ENCODE measurements around the gene GLYATL1.

The GLYATL1 gene

DNA sequence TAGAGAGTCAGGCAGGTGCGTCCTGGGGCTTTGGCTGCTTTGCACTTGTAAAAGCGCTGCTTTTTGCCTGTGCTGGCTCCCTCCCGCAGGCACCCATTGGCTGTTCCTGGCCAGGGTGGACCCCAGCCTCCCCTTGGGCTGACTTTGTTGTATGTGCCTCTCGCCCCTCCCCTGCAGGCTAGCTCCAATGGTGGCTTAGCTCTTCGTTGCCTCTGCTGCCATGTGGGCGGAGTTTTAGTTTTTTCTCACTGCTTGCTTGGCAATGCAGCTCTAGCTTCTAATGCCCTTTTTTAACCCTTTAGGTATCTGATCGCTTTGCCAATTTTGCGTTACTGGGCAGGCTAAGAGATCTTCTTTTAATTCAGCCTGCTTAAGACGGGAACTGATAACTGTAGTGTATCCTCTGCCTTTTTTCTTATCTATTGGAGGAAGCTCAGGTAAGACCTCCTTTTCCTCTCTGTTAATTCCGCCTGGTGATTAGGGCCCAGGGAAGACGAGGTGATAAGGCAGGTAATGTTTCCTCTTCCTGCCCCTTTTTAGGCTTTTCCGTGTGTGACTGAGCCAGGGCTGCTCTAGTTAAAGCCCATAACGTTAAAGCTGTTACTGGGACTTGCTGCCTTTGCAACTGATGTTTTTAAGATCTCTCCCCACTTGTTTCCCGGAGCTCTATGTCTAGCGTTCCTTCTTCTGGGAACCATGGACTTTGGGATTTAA is 11.7 kb upstream of the GLYATL1 start:
- DNase-seq = peak; percentile 92

DNA sequence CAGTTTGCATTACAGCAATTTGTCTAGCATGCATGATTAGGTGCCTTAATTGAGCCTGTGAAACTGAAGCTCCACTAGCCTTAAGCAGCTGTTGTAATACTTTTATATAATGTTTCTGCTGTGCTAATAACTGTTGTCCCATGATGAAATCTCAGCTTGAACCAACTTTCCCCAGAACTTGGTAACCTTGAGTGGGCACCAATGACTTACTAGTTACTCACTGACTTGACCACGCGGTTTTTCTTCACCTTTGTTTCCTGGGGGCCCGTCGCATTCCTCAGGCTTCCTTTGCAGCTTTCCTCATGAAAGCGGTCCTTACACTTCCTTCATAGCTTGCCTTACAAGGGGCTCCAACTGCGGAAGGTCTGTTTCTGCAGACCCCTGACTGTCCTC is 11.2 kb upstream of the GLYATL1 start:
- DNase-seq = peak; percentile 43

DNA sequence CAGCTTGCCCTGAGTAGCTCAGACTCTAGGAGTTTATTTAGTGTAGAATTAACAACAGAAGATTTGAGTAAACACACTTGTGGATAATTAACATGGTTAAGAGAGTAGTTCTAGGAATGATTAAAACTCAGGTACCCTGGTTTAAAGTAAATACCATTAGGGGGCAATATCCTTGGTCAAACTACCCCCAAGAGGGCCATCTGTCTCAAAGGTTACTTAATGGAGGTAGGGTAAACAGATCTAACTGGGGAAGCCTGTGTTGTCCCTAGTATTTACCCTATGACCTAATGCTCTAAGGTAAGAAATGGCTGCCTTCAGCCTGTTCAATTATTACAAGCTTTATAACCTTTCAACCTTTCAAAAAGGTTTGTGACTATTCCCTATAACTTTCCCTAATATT is 10.6 kb upstream of the GLYATL1 start:
- DNase-seq = peak; percentile 82

DNA sequence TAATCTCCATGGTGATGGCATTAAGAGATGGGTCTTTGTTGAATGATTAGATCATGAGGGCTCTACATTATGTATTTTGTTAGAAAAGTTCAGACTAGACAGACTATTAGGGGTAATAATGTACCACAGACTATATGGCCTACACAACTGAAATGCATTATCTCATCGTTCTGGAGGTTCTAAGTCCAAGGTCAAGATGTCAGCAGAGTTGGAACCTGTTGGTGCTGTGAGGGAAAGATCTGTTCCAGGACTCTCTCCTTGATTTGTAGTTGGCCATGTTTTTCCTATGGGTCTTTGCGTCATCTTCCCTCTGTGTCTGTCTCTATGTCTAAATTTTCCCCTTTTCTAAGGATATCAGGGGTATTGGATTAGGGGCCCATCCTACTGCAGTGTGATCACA is 8.4 kb upstream of the GLYATL1 start:
- no peak for DNase-seq

DNA sequence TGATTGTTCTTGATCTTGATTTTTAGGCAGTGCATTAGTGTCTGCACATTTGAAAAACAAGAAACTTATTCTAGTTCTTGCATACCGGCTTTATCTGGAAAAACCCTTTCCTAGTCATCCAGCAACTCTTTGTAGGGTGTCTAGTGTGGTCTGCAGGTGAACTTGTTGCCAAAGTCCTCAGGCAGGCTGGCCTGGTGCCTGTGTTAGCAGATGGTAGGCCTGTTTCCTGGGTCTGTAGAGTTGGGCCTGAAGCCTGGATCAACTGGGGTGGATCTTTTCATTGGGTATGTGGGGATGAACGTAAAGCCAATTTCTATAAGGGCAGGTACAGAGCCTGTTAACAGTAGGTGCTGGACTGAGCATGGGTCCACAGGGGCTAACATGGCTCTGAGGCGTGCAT is 5.6 kb upstream of the GLYATL1 start:
- DNase-seq = no peak

DNA sequence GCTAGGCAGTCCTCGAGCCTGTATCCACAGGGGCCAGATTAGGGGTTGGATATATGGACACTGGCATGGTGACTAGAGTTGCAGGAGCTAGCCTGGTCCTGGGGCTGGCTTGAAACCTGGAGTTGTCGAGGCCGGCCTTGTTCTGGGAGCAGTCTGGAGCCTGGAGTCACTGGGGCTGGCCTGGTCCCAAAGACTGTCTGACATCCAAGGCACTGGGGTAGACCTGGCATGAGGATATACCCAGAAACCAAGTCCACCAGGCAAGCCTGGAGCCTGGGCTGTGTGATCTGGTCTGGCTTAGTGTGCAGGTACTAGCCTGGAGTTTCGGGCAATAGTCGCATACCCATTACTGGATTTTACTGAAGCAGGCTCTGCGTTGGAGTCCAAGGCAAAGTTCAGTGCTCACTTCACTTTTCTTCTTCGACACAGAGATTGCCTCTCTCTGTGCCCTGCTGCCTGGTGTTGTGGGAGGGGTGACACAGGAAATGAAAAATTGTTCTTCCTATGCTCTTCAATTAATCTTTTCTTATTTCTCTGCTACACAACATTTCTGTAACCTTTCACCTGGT is 4.3 kb upstream of the GLYATL1 start:
- DNase-seq = no peak

DNA sequence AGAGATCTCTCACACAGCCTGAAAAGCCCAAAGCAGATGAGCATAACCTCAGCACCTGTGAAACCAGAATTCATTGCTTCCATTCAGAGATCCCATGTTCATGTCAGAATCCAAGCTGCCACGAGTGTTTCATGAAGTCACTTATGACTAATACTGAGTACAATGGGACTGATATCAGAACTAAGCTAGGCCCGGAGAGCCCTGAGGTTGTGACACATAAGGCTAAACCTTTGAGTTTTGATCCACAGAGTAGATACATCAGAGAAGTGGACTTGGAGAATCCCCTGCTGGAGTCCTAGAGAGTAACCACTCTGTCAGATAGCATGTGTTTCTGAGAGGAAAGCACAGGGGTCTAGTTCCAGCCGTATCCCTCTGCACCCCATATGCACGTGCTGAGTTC is 890 bp upstream of the GLYATL1 start:
- no peak for DNase-seq

DNA sequence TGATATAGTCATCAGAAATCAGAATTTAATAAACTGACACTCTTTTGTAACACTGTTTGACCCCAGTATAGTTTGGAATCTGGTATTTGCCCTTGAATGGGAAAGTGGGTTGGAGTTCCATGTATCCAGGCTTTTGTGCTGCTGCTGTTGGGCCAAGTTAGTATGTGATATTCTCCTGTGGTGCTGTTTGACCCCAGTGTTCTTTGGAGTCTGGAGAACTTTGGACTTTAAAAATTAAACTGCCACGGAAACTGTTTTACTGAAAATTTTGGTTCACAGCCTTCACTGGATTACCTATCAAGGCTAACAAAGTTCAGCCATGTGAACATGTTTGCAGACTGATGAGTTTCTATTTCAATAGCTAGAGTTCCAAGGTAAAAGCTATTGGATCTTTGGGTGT is 740 bp downstream of the GLYATL1 start:
- no peak for DNase-seq

DNA sequence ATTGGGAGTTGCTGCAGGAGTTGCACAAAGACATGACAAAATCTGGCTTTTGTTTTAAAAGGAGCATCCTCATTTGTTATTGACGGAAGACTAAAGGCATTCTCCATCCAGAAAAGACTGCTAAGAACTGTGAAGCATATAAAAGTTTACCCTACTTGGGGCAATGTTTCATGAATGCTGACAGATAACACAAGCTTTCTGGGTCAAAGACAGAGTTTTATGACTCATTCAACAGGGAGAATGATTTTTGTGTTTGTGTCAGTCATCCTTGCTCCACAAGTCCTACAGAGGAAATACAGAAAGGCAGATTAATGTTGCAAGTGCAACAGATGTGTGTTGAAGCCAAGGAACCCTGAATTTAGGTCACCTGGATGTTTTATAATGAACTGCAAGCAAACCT is 2.5 kb downstream of the GLYATL1 start:
- DNase-seq = no peak

DNA sequence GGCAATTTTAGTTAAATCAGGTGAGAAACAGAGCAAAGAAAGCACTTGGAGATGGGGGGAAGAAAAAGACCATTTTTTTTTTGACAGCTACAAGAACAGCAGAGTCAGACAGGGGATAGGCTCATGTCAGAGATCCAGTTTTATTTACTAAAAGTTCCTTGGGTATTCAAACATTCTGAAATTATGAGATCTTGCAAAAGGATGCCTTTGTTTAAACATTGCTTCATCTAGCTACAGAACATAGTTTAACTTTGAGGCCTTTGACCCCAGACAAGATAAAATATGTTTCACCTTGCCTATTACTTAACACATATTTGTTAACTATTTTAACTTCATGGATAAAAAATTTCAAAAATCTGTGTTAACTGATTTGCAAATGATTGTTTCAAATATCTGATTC is 6.4 kb downstream of the GLYATL1 start:
- DNase-seq = no peak

DNA sequence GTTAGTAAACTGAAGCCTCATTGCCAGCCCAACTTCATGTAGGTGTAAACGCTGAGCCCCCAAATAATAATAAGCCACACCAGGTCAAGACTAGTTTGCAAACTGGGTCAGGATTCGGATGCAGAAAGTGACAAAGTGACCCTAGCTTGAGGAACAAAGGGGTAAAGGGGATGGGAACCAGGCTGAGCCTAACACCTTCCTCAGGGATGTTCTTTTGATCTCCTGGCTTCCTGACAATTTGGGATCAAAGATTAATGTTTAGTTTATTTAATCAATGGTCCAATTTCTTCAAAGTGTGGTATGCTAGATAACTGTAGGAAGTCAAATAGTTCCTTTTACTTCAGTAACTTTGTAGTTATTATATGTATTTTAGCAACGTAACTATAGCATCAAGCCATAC is 9.9 kb downstream of the GLYATL1 start:
- DNase-seq = no peak

DNA sequence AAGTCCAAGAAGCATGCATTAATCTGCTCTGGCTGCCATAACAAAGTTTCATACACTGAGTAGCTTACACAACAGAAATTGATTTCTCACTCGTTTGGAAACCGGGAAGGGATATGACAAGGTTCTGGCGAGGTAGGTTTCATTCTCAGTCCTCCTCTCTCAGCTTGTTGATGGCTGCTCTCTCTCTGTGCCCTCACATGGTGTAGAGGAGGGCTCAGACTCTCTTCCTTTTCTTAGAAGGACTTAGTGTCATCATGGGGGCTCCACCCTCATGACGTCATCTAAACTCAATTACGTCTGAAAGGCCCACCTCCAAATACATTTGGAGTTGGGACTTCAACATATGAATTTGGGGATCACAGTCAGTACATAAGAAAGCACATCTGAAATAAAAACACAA is 18.6 kb downstream of the GLYATL1 start:
- no peak for DNase-seq

DNA sequence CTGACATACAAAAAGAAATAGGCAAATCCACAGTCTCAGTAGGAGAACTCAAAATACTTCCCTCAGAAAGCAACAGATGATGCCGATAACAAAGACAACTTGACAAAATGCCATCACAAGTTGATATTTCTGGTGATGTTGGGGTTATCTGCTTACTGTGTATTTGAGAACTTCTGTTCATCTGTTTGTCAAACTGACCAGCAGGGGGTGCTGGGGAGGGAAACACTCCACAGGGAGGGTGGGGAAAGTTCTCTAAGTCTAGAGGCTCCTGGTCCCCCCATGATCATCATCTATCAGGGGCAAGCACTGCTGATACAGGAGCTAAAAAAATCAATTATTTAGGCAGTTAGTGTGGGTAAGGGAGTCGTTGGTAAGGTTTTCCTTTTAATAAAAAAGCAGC is 19.2 kb downstream of the GLYATL1 start:
- DNase-seq = no peak

DNA sequence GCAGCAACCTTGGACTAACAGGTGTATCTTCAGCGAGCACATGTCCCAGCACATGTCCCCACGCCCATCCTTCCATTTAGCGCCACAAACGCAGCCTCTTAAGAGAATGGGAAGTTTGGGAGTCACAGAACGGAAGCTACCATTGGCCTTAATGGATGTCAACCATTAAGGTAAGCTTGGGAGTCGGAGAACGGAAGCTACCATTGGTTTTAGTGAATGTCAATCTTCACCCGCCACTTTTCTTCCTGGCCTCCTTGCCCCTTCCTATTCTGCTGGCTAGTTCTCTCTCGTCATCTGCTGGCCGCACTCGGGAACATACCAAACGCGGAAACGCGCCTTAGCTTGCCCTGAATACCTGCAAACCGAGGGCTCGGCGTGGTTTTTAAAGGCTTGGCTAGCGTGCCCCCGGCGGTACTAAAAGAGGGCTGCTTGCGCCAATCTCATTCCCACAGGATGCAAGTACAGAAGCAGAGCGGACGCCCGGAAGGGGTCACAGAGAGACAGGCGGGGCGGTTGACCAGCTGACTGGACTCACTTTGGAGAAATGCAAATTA is 24.3 kb downstream of the GLYATL1 start:
- DNase-seq = no peak

DNA sequence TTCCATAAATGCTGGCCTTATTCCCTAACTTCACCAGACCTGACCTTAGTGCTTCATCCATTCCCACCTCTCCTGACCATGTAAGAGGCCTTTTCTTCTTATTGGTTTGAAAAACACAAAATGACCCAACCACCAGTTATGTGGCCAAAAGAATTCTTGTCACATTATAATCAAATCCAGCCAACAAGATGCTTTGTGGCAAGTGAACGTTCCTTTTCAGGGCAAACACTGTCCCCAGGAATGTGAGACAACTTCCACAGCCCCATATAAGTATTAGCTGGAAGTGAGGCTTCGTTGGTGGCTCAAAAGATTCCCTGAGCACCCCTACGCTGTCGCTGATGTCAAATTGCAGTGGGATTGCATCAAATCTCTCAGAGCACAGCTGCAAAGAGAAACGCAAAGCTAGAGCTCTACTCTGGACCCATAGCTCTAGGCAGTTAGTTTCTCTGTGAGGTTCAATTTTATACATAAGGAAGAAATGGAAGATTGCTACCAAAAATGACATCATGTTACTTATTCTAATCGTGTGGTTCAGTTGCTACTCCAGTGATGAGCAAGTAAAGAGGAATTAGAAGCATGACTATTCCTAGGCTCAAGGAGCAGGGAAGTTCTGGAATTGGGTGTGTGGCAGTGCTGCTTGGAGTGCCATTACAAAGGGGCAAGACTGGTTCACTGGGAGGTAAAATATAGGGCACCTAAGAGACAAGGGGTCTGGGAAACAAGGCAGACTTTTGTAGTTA is 26.1 kb downstream of the GLYATL1 start:
- no peak for DNase-seq

DNA sequence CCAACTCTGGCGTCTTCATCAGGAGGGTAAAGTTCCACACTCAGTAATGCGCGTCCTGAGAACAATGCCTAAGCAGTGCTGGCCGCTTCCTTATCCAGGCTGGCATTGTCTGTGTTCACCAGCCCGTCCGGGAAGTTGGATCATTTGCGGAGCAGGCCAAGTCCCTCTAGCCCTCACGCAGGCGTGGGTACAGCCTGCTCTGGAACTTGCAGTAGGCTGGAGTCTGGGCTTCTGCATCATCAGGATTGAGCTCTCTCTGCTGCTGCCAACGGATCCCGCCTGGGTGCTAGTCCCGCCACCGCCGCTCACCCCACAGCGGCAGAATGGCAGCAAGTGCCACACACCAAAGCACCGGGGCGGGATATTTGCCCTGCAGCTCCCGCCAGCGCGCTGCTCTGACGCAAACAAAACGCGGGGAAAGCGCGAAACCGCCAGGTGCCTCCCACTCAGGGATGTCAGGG is 29.0 kb downstream of the GLYATL1 start:
- peak; percentile 37 for DNase-seq

DNA sequence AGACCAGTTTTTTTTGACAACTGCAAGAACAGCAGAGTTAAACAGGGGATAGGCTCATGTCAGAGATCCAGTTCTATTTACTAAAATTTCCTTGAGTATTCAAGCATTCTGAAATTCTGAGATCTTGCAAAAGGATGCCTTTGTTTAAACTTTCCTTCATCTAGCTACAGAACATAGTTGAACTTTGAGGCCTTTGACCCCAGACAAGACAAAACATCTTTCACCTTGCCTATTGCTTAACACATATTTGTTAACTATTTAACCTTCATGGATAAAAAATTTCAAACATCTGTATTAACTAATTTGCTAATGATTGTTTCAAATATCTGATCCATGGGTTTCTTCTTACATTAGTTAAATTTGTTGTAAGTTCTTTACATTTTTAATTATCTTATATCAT is 38.2 kb downstream of the GLYATL1 start:
- no peak for DNase-seq

DNA sequence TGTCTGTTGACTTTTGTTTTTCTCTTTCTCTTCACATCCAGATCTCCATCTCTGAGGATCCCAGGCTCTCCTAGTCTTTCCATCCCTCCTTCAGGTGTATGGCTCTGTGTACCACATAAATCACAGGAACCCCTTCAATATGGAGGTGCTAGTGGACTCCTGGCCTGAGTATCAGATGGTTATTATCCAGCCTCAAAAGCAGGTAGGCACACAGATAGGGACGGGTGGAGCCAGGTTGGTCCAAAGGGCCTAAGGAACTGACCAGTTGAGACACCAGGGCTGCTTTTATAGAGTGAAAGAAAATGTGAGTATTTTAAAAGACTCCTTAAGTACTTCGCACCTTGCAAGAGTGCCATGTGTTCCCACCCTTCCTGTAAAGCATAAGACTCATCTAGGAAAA is 39.9 kb downstream of the GLYATL1 start:
- DNase-seq = no peak

DNA sequence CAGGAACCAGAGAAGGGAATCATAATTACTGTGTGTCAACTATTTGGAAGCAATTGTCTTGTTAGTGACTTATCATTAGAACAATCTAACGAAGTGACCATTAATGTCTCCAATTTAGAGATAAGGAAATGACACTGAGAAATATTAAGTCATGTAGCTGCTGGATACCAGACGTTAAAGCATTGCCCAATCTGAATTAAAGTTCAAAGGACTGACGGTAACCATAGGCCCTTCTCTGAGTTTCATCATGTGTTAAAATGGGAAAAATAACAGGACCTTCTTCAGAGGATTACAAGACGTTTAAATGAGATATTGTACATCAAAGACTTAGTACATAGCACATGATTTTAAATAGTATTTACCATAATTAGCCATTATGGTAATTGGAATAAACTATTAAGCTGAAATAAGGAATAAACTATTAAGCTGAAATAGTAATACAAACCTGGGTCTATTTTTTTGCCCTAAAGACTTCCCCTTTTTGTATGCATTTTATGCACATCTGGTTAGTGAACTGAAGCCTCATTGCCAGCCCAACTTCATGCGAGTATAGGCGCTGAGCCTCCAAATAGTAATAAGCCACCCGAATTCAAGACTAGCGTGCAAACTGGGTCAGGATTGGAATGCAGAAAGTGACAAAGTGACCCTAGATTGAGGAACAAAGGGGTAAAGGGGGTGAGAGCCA is 41.0 kb downstream of the GLYATL1 start:
- no peak for DNase-seq

DNA sequence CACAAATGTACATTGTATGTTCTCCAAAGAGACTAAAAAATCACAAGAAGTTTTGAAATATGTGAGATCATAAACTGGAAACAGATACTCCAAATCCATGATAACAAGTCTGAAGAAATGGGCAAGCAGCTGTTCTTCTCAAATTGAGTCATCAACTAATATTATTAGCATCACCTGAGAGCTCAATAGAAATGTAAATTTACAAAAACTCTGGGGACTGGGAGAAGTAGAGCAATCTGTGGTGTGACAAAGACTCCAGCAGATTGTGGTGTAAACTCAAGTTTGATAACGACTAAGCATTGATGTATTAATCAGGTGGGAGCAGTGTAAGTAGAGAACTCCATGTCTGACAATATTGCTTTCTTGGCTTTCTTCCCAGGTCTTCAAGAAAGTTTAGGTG is 53.2 kb downstream of the GLYATL1 start:
- DNase-seq = no peak

DNA sequence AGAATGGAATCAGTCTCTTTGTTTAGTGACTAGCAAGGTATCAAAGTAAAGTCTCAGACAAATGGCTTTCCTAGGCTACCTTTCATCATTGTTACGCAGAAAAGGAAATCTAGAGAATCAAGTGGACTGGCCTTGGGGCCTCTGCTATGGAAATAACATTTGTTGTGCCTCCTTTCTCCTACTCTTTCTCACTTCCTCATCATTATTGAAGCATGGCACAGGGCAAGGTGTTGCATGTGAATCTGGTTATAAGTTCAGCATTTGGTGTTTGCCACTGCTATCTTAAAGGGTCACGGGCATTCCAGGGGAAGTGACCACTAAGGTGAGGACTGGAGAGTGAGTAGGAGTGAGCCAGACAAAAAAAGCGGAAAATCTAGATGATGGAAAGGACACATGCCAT is 54.9 kb downstream of the GLYATL1 start:
- no peak for DNase-seq

DNA sequence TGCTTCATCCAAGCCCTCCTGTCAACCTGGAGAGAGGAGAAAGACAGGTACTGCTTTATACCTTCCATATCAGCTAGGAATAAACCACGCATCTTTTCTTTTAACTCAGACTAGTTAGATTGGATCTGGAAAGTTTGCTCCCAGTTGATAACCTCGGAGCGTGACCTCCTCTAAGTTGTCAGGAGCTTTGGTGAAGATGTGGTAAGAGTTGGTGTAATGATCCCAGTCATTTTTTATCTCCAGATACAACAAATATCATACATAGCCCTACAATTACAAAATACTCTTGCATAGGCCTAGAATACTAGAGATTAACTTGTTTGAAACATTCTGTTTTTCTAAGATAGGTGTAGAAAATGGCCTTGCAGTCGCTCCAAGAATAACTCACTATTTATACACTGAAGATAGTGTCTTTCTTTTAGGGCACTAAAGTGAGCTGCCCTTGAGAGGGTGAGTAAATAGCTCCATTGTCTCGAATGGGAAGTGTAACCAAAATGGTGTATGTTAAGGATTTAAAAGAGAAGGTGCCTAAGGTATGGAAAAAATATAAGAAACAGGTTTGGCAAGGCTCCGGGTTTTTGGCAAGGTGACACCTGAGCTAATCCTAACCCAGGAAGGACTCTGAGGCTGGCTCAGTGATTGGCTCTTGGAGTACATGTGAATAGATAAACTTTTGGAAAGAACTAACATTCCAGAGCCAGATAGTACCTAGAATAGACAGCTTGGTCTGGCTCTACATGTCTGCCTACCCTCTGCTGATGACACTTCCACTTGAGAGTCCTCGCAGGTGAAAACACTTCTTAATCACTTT is 59.4 kb downstream of the GLYATL1 start:
- DNase-seq = no peak

DNA sequence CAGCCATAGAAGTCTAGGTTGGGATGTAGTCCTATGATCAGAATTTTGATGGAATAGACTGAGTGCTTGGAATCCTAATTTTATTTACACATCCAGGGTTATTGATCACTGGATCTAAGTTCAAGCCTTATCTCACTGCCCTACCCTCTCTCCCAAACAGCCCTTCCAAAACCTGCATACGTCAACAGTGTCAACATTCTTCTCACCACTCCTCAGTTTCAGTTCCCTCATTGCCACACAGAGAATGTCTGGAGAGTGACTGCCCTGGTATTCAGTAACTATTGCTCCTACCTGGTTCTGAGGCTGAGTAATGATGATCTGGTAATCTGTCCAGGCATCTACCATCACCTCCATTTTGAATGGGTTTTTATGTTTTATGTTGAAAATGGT is 60.0 kb downstream of the GLYATL1 start:
- no peak for DNase-seq

Measured in NCI-H2029 (cell line).